Fibroblast of villous mesenchyme (primary cell): Measurements from ENCODE around the gene NR0B1. TPM values are rescaled to one million over a fixed set of nuclear protein-coding genes. Genes with fewer than 3 reads are reported as not detected.

ENCODE experiments used
- DNase-seq: peaks from one replicate; pipeline ENCODE4 v3.0.0-alpha.2; 2010; ENCODE audit warnings: low read depth
- H3K4me3 ChIP-seq: 2 replicates; pipeline ENCODE4 v1.5.1; 2011; ENCODE audit warnings: low read depth, mild to moderate bottlenecking, low read length
- CTCF ChIP-seq: IDR thresholded peaks from 2 replicates; pipeline ENCODE4 v1.5.1; 2012; ENCODE audit warnings: low read depth, mild to moderate bottlenecking, low read length; ENCODE audit not compliant: insufficient read depth
- total RNA-seq: library from RNA; depleted of rRNA; stranded (reverse); fragments of >200 nt; gene quantifications from 2 replicates; pipeline ENCODE4 v1.2.3, GENCODE V29; 2012

NR0B1 gene
- total RNA-seq, 1 donor, result not detected

DNA sequence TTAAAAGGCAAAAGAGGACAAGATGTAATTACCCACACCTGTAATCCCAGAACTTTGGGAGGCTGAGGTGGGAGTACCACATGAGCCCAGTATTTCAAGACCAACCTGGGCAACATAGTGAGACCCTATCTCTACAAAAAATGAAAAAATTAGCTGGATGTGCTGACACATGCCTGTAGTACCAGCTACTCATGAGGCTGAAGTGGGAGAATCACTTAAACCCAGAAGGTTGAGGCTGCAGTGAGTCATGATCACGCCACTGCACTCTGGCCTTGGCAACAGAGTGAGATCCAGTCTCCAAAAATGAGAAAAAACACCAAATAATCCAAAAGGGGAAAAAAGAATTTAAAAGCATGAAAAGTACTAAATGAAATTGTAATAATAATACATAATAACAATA, 30.8 kb downstream of the NR0B1 start:
- no peak for TF ChIP-seq CTCF
- DNase-seq, result peak; percentile 6
- no peak overlapping the region for H3K4me3 ChIP-seq

DNA sequence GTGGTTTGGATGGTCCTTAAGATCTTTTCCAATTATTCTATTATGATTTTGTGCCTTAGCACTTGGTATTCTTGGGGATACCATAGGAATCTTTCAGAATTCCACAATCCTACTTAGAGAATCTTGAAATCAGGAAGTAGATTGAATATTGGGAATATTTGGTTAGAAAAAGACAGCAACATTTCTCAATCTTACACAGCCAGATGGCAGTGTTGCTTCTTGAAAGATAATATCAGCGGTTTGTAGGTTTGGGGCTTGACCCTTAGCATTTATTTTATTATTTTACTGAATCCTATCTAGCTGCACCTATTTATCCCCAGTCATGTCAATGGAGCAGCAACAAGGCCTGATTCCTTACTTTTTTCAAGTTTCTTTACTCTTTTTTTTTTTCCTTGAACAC, 33.7 kb downstream of the NR0B1 start:
- peak; percentile 34 for TF ChIP-seq CTCF
- no peak overlapping the region for H3K4me3 ChIP-seq
- peak; percentile 22 for DNase-seq

DNA sequence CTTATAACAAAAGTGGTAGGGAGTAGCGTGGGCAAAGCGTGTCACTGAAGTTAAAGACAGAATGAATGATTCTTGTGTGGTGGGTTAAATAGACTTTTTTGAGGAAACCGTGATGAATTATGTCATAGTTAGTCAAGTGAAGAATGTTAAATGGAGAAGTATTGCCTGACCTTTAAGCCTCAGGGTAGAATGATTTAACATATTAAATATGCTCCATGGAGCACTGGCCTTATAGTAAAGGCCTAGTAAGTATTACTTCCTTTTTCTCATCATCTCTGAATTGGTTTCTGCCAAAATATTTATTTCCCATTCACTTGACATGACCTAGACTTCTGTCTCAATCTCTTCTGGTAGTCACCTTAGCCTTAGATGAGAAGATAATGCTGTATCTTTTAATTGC, 38.6 kb downstream of the NR0B1 start:
- no peak for DNase-seq

GRCh38 chrX:30262763-30263162, 46.4 kb downstream of the NR0B1 start:
- no peak for TF ChIP-seq CTCF
- no peak for DNase-seq
- no peak overlapping the region for H3K4me3 ChIP-seq

More for the DNA sequence above, 38.6 kb downstream of the NR0B1 start:
- no peak for TF ChIP-seq CTCF
- no peak overlapping the region for H3K4me3 ChIP-seq

DNA sequence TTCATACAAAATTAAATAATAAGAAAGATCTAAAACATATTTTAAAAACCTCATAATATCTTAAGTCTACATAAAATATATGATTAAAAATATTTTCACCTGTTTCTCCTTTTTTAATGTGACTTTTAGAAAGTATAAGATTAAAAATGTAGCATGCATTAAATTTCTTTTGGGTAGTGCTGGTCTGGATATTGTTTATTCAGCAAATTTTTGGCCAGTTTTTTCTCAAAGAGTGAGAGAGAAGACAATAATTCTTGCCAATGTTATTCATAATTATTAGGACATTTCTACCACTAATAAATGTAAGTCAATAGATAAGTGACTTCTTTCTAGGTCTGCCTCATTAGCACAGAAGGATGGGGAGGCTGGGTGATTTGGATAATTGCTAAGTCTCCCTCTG, 48.2 kb downstream of the NR0B1 start:
- H3K4me3 ChIP-seq, result no peak overlapping the region
- no peak for TF ChIP-seq CTCF
- DNase-seq, result no peak

- no peak overlapping the region for H3K4me3 ChIP-seq
- DNase-seq, result no peak
- TF ChIP-seq CTCF, result no peak
These were observed 49.3 kb downstream of the NR0B1 start for GRCh38 chrX:30259927-30260326.

Other genes starting within 250 kb of the NR0B1 start
- gene MAGEB2, start 93.8 kb downstream of the NR0B1 start, total RNA-seq, result 2.6 TPM in 1 of 2 replicates, not detected in the other
- gene MAGEB3, start 78.7 kb downstream of the NR0B1 start, total RNA-seq, result not detected in 2 replicates
- gene MAGEB4, start 67.4 kb downstream of the NR0B1 start, total RNA-seq, result not detected in 2 replicates
- not detected in 2 replicates for gene MAGEB1, start 62.2 kb downstream of the NR0B1 start, total RNA-seq